ENCODE results near the gene IQCF6. TPM values are rescaled to one million over a fixed set of nuclear protein-coding genes. Genes with fewer than 3 reads are reported as not detected.
"Not testable (repeated sequence)": the region's sequence is repeated elsewhere in the genome, so short reads cannot be mapped to it uniquely, and the experiment has no call there.

IQCF6 gene
- total and polyA plus RNA-seq, 12 donors: not detected

DNA sequence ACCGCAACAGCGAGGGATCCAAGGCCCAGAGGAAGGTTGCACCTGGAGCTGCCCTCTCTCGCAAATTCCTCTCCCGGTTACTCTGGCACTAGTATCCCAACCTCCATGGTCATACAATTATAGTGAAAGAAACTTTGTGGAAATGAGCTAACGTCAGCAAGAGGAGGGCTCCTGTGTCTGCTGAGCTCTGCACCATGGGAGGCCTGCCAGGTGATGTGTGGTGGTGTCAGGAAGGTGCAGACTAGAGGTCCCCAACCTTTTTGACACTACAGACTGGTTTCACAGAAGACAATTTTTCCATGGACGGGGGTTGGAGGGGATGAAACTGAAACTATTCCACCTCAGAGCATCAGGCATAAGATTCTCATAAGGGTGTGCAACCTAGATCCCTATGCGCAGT, 13.2 kb upstream of the IQCF6 start:
- intact Hi-C loops (cut with DNase I): no loop called here
- no peak for TF ChIP-seq POLR2A (IDR thresholded peaks at IDR 0.05)
- TF ChIP-seq, protein P1, sequence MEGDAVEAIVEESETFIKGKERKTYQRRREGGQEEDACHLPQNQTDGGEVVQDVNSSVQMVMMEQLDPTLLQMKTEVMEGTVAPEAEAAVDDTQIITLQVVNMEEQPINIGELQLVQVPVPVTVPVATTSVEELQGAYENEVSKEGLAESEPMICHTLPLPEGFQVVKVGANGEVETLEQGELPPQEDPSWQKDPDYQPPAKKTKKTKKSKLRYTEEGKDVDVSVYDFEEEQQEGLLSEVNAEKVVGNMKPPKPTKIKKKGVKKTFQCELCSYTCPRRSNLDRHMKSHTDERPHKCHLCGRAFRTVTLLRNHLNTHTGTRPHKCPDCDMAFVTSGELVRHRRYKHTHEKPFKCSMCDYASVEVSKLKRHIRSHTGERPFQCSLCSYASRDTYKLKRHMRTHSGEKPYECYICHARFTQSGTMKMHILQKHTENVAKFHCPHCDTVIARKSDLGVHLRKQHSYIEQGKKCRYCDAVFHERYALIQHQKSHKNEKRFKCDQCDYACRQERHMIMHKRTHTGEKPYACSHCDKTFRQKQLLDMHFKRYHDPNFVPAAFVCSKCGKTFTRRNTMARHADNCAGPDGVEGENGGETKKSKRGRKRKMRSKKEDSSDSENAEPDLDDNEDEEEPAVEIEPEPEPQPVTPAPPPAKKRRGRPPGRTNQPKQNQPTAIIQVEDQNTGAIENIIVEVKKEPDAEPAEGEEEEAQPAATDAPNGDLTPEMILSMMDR (IDR thresholded peaks at IDR 0.05): no peak
- Histone ChIP-seq H3K27me3 (peaks cover 10% of the 10 kb centered on the region), H3K36me3 (replicated peaks in 1 of 2) (no peaks in the 10 kb centered on the region), H3K27ac (no peak overlapping the region), H3K9me3 (replicated peaks in 1 of 3) (no peaks in the 10 kb centered on the region), H3K4me3 (no peak overlapping the region), H3K4me1 (replicated peaks in 1 of 2) (no peaks in the 10 kb centered on the region)
- DNase-seq: no peak
- WGBS, 4 donors: 80 to 87% (median 85%) methylated on average over 6 to 7 of the region's 7 CpGs

- 82 to 100% (median 92%) methylated on average over 1 of the region's 1 CpG for WGBS, 4 donors
- no peaks in the 10 kb centered on the region for H3K27me3 ChIP-seq
- no peak for DNase-seq
- no peaks in the 10 kb centered on the region for H3K9me3 ChIP-seq (replicated peaks in 1 of 3)
- H3K36me3 ChIP-seq (replicated peaks in 1 of 2): no peaks in the 10 kb centered on the region
- no peak overlapping the region for H3K27ac ChIP-seq
- no peaks in the 10 kb centered on the region for H3K4me1 ChIP-seq (replicated peaks in 1 of 2)
- H3K4me3 ChIP-seq: no peak overlapping the region
- TF ChIP-seq, protein P1 (IDR thresholded peaks at IDR 0.05): no peak
- TF ChIP-seq POLR2A (IDR thresholded peaks at IDR 0.05): no peak
- intact Hi-C loops (cut with DNase I): no loop called here
These were observed 10.4 kb upstream of the IQCF6 start for GRCh38 chr3:51789437-51789836.

GRCh38 chr3:51787576-51787975, 8.5 kb upstream of the IQCF6 start:
- H3K36me3 ChIP-seq (replicated peaks in 1 of 2); H3K9me3 ChIP-seq (replicated peaks in 1 of 3); H3K4me3 ChIP-seq; H3K27me3 ChIP-seq; H3K4me1 ChIP-seq (replicated peaks in 1 of 2); H3K27ac ChIP-seq; intact Hi-C loops (cut with DNase I); DNase-seq: not testable (repeated sequence)

- Histone ChIP-seq H3K36me3 (replicated peaks in 1 of 2) (no peaks in the 10 kb centered on the region), H3K4me1 (replicated peaks in 1 of 2) (no peaks in the 10 kb centered on the region), H3K27ac (no peak overlapping the region), H3K9me3 (replicated peaks in 1 of 3) (no peaks in the 10 kb centered on the region), H3K4me3 (no peak overlapping the region), H3K27me3 (no peaks in the 10 kb centered on the region)
- intact Hi-C loops (cut with DNase I): no loop called here
- DNase-seq: no peak
- no peak for TF ChIP-seq POLR2A (IDR thresholded peaks at IDR 0.05)
- TF ChIP-seq, protein P1 (IDR thresholded peaks at IDR 0.05): no peak
- WGBS, 4 donors: 63 to 77% (median 65%) methylated on average over 2 of the region's 2 CpGs
These were observed 7.2 kb upstream of the IQCF6 start for GRCh38 chr3:51786267-51786666.

DNA sequence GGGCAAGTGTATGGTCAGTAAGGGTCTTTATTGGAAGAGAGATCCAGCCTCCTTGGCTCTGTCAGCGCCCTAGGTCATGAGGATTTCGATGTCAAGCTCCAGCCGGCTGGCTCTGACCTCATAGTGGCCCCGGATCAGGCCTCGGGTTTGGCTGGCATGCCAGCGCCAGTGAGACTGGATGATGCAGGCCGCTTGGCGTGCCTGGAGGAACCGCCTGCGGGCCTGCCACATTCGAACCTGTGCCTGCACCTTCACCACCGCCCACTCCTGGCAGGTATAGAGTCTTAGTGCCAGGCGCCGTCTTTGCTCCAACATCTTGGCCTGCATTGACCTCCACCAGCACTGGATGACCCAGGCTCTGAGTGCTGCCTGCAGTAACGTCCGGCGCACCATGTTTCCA, 483 bp downstream of the IQCF6 start:
- Histone ChIP-seq H3K36me3 (replicated peaks in 1 of 2) (no peaks in the 10 kb centered on the region), H3K9me3 (replicated peaks in 1 of 3) (no peaks in the 10 kb centered on the region), H3K4me1 (replicated peaks in 1 of 2) (no peaks in the 10 kb centered on the region), H3K27ac (no peak overlapping the region), H3K4me3 (no peak overlapping the region), H3K27me3 (peaks cover 3% of the 10 kb centered on the region)
- 93 to 100% (median 95%) methylated on average over 5 to 17 of the region's 17 CpGs for WGBS, 4 donors
- no peak for TF ChIP-seq POLR2A (IDR thresholded peaks at IDR 0.05)
- TF ChIP-seq, protein P1 (IDR thresholded peaks at IDR 0.05): no peak
- no peak for DNase-seq
- intact Hi-C loops (cut with DNase I): no loop called here
